Activated CD8-positive, alpha-beta T cell treated with anti-CD3 and anti-CD28 coated beads, Interleukin-2, amount 10 ng/mL, durations not matched to agents 7 days and 5 days (primary cell): ENCODE results near the gene VASH2. TPM values are rescaled to one million over a fixed set of nuclear protein-coding genes. Genes with fewer than 3 reads are reported as not detected.

Source experiments
- ATAC-seq: fragments of 150-1000 bp; cut with Tn5 transposase; one replicate; pipeline ENCODE4 v1.10.0; 2021; ENCODE audit warnings: moderate library complexity
- CTCF ChIA-PET: fragments of 350-600 bp; sonication (Branson Sonifier 250); formaldehyde crosslinking; loops from one replicate; lab custom pipeline; 2021; ENCODE audit warnings: antibody characterized with exemption; lab: Charles Lee
- POLR2A ChIA-PET: fragments of 350-600 bp; sonication (Branson Sonifier 250); formaldehyde crosslinking; loops from one replicate; lab custom pipeline; 2021; ENCODE audit warnings: antibody characterized with exemption; lab: Charles Lee
- DNase-seq: peaks from one replicate; pipeline ENCODE4 v3.0.0-alpha.2; 2020
- H3K27ac Mint-ChIP-seq: one replicate; pipeline ENCODE4 v1.8.0; 2021; ENCODE audit warnings: mild to moderate bottlenecking, mixed read lengths
- H3K27me3 Mint-ChIP-seq: one replicate; pipeline ENCODE4 v1.8.0; 2021; ENCODE audit warnings: low read depth, mixed read lengths
- H3K36me3 Mint-ChIP-seq: one replicate; pipeline ENCODE4 v1.8.0; 2021; ENCODE audit warnings: low read depth, mixed read lengths
- H3K4me1 Mint-ChIP-seq: one replicate; pipeline ENCODE4 v1.8.0; 2021; ENCODE audit warnings: low read depth, mixed read lengths
- H3K4me3 Mint-ChIP-seq: one replicate; pipeline ENCODE4 v1.8.0; 2021; ENCODE audit warnings: mild to moderate bottlenecking, mixed read lengths
- H3K9me3 Mint-ChIP-seq: one replicate; pipeline ENCODE4 v1.8.0; 2022; ENCODE audit warnings: mixed read lengths; ENCODE audit not compliant: insufficient read depth
- total RNA-seq, 2 experiments: library from RNA; stranded (reverse); gene quantifications; one replicate each; pipeline ENCODE4 v1.2.3, GENCODE V29; 2021

Gene VASH2
- total RNA-seq, 2 experiments from 2014 or later, result 0.16 to 0.21 TPM

- Mint-ChIP-seq H3K27ac (no peak overlapping the region), H3K27me3 (no peaks in the 10 kb centered on the region), H3K4me3 (no peak overlapping the region), H3K4me1 (peaks cover 2% of the 10 kb centered on the region), H3K9me3 (no peaks in the 10 kb centered on the region), H3K36me3 (no peaks in the 10 kb centered on the region)
- DNase-seq (no peak), ATAC-seq (no peak)
- CTCF ChIA-PET, result no interaction called here
- POLR2A ChIA-PET, result no interaction called here
Measured at GRCh38 chr1:212975111-212975918, 25.0 kb downstream of the VASH2 start.

GRCh38 chr1:212976586-212976985 is 26.2 kb downstream of the VASH2 start:
- no peak for ATAC-seq
- POLR2A ChIA-PET, result no interaction called here
- CTCF ChIA-PET, result no interaction called here
- no peaks in the 10 kb centered on the region for H3K27me3 Mint-ChIP-seq
- no peak overlapping the region for H3K27ac Mint-ChIP-seq
- H3K4me3 Mint-ChIP-seq, result no peak overlapping the region
- H3K36me3 Mint-ChIP-seq, result no peaks in the 10 kb centered on the region
- DNase-seq, result no peak
- peaks cover 7% of the 10 kb centered on the region for H3K4me1 Mint-ChIP-seq
- H3K9me3 Mint-ChIP-seq, result no peaks in the 10 kb centered on the region

- Mint-ChIP-seq H3K27me3 (no peaks in the 10 kb centered on the region), H3K4me1 (peaks cover 12% of the 10 kb centered on the region), H3K27ac (no peak overlapping the region), H3K36me3 (no peaks in the 10 kb centered on the region), H3K9me3 (no peaks in the 10 kb centered on the region), H3K4me3 (no peak overlapping the region)
- ChIA-PET POLR2A (no interaction called here), CTCF (no interaction called here)
- DNase-seq, result no peak
- ATAC-seq, result no peak
Measured at GRCh38 chr1:212977781-212978645, 27.7 kb downstream of the VASH2 start.

DNA sequence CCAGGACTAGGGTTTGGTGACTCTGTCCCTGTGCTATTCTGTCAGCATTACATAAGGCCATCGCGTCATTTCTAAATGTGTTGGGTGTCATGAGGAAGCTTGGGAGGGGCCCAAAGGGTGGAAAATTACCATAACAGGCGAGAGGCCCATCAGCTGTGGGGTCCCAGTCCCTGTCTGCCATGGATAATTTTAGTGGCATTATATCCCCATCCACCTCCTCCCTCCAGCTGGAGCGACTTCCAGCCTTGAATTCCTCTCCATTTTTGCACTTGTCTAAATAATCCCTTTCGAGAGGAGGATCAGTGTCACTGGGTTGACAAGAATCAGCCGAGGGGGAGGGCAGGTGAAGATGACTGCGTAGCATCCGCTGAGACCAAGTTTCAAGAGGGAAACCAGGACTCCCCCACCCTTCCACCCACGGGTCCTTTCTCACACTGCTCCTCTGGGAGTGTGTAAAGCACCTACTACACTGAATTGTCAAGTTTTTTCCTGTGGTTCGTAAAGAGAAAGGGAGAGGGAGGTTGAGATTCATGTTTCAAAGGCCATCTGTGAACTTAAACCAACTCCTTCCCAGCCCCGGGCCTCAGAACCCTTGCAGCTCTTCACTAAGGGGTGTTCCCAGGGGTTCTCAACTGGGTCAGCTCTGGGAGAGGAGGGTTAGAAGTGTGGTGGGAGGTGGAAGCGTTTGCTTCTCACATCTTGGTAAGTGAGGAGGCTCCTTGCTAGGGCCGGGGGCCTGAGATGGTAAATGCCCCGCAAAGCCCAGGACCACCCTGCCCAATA is 29.2 kb downstream of the VASH2 start:
- POLR2A ChIA-PET, result no interaction called here
- ATAC-seq (no peak), DNase-seq (no peak)
- no peaks in the 10 kb centered on the region for H3K36me3 Mint-ChIP-seq
- H3K9me3 Mint-ChIP-seq, result no peaks in the 10 kb centered on the region
- CTCF ChIA-PET, result interaction anchor here (0.9 to 2.6 kb wide), 2 partner anchors 15 to 24 kb away, joined by 3 to 7 read pairs; no protein-coding TSS in a partner anchor
- no peaks in the 10 kb centered on the region for H3K27me3 Mint-ChIP-seq
- no peak overlapping the region for H3K27ac Mint-ChIP-seq
- no peak overlapping the region for H3K4me3 Mint-ChIP-seq
- H3K4me1 Mint-ChIP-seq, result peaks cover 12% of the 10 kb centered on the region

DNA sequence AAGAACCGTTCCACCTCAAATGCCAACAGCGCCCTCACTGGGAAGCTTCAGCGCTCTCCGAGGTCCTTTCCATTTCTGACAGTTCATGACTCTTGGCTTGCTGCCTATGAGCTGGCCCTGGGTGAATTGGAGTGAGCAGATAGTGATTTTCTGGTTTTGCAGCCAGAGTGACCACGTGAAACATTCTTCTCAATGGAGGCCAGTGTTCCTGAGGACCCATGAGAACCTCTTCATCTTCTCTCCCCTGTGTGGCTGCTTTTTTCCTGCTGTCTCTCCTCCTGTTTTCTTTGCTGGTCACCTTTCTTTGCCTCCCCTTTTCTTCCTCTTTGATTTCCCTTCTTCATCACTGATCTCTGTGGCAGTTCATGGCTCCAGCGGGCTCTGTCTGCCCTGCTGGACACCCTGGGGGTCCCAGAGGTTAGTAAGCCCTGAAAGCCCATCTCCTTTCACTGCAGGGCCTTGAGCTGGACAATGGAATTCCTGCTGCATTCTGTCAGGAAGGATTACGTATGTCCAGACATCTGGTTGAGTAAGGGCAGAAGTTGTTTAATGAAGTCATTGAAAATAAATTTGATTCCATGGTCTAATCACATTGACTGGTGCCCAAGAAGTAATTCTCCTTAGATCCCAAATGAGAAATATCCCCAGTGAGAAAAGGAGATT is 29.9 kb downstream of the VASH2 start:
- ATAC-seq, result no peak
- Mint-ChIP-seq H3K4me1 (peaks cover 12% of the 10 kb centered on the region), H3K27me3 (no peaks in the 10 kb centered on the region), H3K4me3 (no peak overlapping the region), H3K36me3 (no peaks in the 10 kb centered on the region), H3K27ac (no peak overlapping the region), H3K9me3 (no peaks in the 10 kb centered on the region)
- DNase-seq, result no peak
- POLR2A ChIA-PET, result no interaction called here
- CTCF ChIA-PET, result interaction anchor here (0.9 to 2.6 kb wide), 2 partner anchors 15 to 23 kb away, joined by 3 to 7 read pairs; no protein-coding TSS in a partner anchor

GRCh38 chr1:212981025-212981495 is 30.7 kb downstream of the VASH2 start:
- no peak overlapping the region for H3K4me3 Mint-ChIP-seq
- H3K4me1 Mint-ChIP-seq, result peaks cover 12% of the 10 kb centered on the region
- CTCF ChIA-PET, result interaction anchor here (2.6 kb wide), 1 partner anchor 14 kb away, joined by 7 read pairs; no protein-coding TSS in a partner anchor
- ATAC-seq (no peak), DNase-seq (no peak)
- H3K27ac Mint-ChIP-seq, result no peak overlapping the region
- POLR2A ChIA-PET, result no interaction called here
- no peaks in the 10 kb centered on the region for H3K36me3 Mint-ChIP-seq
- no peaks in the 10 kb centered on the region for H3K27me3 Mint-ChIP-seq
- no peaks in the 10 kb centered on the region for H3K9me3 Mint-ChIP-seq

DNA sequence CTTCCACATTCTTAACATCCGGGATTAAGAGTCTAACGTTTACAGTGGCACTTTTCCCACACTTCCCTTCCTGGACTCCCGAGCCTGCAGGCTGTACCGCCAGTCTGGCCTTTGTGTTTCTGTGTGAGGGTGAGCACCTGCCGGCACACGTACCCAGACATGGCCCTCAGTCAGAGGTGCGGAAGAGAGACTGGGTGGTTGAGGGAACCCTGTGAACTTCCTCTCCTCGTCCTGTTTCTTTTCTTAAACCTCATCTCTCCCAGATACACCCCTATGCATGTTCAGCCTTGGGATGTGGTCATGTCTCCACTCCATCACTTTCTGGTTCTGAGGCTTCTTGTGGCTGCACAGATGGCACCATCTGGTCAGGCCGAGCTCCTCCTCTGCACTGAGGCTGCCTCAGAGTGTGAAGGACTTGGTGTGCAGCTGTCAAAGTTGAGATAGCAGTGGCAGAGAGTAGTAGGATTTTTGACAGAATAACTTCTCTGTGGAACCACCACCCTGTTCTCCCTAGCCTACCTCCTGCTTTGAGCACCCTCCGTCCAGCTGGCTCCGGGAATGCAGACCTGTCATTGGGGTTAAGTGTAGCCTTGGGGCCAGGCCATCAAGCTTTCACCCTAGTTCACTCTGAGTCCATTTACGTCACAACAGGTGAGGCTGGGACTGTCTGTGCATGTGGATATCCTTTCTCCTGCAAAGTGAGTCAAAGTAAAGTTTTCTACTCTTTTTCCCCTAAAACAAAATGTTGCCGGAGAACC is 31.4 kb downstream of the VASH2 start:
- Mint-ChIP-seq H3K4me3 (no peak overlapping the region), H3K36me3 (no peaks in the 10 kb centered on the region), H3K4me1 (peaks cover 12% of the 10 kb centered on the region), H3K27ac (no peak overlapping the region), H3K27me3 (no peaks in the 10 kb centered on the region), H3K9me3 (no peaks in the 10 kb centered on the region)
- no peak for DNase-seq
- ATAC-seq, result peak; percentile 58
- POLR2A ChIA-PET, result no interaction called here
- CTCF ChIA-PET, result interaction anchor here (1.2 to 2.6 kb wide), 2 partner anchors 13 to 14 kb away, joined by 4 to 7 read pairs; no protein-coding TSS in a partner anchor

GRCh38 chr1:212982430-212983152 is 32.2 kb downstream of the VASH2 start:
- H3K4me1 Mint-ChIP-seq, result peaks cover 12% of the 10 kb centered on the region
- no peak for ATAC-seq
- no peak overlapping the region for H3K4me3 Mint-ChIP-seq
- H3K36me3 Mint-ChIP-seq, result no peaks in the 10 kb centered on the region
- no peak overlapping the region for H3K27ac Mint-ChIP-seq
- no peaks in the 10 kb centered on the region for H3K27me3 Mint-ChIP-seq
- CTCF ChIA-PET, result interaction anchor here (1.2 kb wide), 1 partner anchor 15 kb away, joined by 4 read pairs; no protein-coding TSS in a partner anchor
- POLR2A ChIA-PET, result no interaction called here
- H3K9me3 Mint-ChIP-seq, result no peaks in the 10 kb centered on the region
- DNase-seq, result no peak

DNA sequence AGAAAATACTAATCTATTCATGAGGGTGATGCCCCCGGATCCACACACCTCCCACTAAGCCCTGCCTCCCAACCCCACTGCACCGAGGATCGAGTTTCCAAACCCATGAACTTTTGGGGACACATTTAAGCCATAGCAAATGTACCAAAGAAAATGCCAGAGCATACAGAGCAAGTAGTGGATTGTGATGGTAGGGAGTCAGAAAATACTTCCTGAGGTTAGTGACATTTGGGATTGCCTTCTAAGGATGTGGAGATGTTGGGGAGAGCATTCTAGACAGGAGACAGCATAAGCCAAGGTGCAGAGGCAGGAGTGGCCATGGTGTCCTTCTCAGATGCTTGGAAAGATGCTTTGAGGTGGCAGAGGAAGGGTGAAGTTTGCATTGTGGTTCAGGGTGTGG is 33.1 kb downstream of the VASH2 start:
- ATAC-seq (no peak), DNase-seq (no peak)
- H3K27ac Mint-ChIP-seq, result no peak overlapping the region
- H3K4me3 Mint-ChIP-seq, result no peak overlapping the region
- POLR2A ChIA-PET, result no interaction called here
- CTCF ChIA-PET, result no interaction called here
- H3K4me1 Mint-ChIP-seq, result peaks cover 12% of the 10 kb centered on the region
- no peaks in the 10 kb centered on the region for H3K27me3 Mint-ChIP-seq
- H3K36me3 Mint-ChIP-seq, result no peaks in the 10 kb centered on the region
- H3K9me3 Mint-ChIP-seq, result no peaks in the 10 kb centered on the region
